Measurements from ENCODE around the gene CKLF.

DNA sequence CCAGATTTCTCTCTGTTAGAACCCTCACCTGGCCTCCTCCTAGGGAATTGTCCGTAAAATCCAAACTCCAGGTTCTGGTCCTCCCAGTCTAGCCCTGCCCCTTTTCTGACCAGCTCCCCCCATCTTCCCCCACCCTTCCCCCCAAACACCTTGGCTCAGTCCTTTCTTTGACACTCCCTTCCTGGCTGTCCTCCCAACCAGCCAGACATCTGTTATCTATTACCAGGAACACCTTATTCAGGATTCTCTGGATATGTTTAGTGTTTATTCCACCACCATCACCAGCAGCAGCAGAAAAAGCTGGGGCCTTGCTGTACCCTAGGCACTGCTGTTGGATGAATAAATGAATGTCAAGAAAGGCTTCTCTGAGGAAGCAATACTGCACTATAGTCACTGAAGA, 48.1 kb downstream of the CKLF start:
- TF ChIP-seq, protein P1, sequence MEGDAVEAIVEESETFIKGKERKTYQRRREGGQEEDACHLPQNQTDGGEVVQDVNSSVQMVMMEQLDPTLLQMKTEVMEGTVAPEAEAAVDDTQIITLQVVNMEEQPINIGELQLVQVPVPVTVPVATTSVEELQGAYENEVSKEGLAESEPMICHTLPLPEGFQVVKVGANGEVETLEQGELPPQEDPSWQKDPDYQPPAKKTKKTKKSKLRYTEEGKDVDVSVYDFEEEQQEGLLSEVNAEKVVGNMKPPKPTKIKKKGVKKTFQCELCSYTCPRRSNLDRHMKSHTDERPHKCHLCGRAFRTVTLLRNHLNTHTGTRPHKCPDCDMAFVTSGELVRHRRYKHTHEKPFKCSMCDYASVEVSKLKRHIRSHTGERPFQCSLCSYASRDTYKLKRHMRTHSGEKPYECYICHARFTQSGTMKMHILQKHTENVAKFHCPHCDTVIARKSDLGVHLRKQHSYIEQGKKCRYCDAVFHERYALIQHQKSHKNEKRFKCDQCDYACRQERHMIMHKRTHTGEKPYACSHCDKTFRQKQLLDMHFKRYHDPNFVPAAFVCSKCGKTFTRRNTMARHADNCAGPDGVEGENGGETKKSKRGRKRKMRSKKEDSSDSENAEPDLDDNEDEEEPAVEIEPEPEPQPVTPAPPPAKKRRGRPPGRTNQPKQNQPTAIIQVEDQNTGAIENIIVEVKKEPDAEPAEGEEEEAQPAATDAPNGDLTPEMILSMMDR (IDR thresholded peaks at IDR 0.05): no peak
- no peak for TF ChIP-seq POLR2A (IDR thresholded peaks at IDR 0.05)

Measured in lower leg skin (tissue), 3 donors.